ENCODE measurements around the gene LRRC7.

- no peak for TF ChIP-seq CTCF (IDR thresholded peaks at IDR 0.05)
- TF ChIP-seq POLR2A (IDR thresholded peaks at IDR 0.05): no peak
These were observed 522.4 kb downstream of the LRRC7 start for GRCh38 chr1:70090141-70090540.
